Subcutaneous adipose tissue (tissue), 4 donors: ENCODE measurements around the gene NEK4. TPM values are rescaled to one million over a fixed set of nuclear protein-coding genes. Genes with fewer than 3 reads are reported as not detected.

Experiments
- CTCF ChIP-seq: fragments of 450-650 bp; IDR thresholded peaks from one replicate; pipeline ENCODE4 v1.5.1; 2016; ENCODE audit warnings: low read depth, mild to moderate bottlenecking, control low read depth, antibody characterized with exemption, moderate library complexity
- total RNA-seq, 4 donors: library from RNA; depleted of rRNA; stranded (reverse); fragments of >200 nt; gene quantifications; one replicate each; pipeline ENCODE4 v1.1.0, GENCODE V29; 2016

NEK4 gene
- total RNA-seq, 4 donors from 2014 or later = 9.0 to 18.4 (median 13.7) TPM

DNA sequence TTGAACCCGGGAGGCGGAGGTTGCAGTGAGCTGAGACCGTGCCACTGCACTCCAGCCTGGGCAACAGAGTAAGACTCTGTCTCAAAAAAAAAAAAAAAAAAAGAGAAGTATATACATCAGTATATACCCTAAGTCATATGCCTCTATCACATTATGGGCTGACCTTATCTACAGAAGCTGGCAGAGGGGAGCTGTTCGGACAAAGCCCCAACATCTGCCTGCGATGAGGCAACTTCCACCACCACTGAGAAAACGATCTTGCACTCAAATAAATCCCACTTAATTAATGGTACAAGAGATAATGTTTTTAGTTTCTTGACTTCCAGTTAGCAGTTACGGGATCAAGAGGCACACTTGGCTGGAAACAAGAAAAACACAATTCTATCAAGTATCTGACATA, 67.4 kb downstream of the NEK4 start:
- TF ChIP-seq CTCF = no peak

GRCh38 chr3:52697632-52697965, 73.1 kb downstream of the NEK4 start:
- no peak for TF ChIP-seq CTCF

GRCh38 chr3:52696830-52697631, 73.7 kb downstream of the NEK4 start:
- TF ChIP-seq CTCF = no peak

DNA sequence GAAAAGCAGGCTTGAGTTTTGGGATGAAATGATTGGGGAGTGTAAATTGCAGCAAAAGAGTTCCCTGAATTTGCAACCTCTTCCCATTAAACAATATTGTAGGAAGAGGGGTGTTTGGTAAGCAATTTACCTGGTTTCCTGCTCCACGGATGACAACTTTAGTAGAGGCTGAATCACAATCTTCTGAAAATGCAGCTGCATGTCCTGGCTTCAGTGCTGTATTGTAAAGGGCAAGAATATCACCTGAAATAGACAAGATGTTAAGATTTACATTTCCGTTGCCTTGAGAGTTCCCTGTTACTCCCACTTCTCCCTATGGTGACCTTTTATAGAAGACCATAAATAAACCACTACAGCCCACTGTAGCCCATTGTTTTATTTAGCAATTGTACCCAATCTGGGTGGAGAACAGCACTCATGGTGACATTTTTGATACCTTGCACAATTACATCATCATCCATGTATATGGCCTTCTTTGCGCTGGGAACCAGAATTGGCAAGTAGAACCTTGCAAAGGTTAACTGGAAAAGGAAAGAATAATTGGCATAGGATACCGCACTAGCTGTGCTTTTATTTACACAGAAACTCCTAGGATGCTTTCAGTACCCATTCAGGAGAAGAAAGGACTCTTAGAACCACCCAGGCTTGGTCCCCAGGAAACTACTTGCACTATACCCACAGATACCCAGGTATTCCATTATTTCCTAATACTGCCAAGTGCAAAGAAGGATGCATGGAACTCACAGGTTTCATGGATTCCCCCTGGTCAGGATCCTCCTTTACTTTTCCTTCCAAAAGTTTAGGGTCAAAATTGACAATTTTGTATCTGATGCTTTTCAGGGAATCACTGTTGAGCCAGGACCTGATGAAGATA, 74.7 kb downstream of the NEK4 start:
- no peak for TF ChIP-seq CTCF

DNA sequence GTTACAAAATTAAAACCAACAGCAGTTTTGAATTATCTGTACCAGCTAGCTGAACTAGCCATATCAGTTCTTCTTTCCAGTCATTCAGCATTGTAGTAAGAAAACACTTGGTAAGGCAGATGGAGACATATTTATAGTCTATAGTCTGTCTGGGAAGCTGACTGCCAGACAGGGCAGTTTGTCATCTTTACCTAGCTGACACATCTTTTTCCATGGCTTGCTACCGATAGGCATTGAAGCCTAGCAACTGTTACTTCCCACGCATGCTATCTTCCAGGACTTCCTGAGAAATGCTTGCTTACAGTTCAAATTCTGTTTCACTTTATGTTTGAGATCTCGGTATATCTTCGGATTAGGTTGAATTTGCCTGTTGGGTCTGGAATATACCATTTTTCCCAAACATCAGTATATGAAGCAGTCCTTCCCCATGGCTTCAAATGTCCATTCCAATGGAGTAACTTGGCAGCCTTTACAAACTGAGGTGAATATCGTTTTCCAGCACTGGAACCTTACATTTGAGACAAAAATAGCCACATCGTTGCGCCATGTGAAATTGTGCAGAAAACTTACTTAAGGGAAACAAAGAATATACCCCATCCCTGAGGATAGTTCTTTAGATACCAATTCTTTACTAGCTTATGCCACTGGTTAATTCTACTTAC, 76.1 kb downstream of the NEK4 start:
- TF ChIP-seq CTCF = no peak

- TF ChIP-seq CTCF = no peak
Observed at GRCh38 chr3:52693071-52693470, 77.7 kb downstream of the NEK4 start.

- TF ChIP-seq CTCF = no peak
Observed at GRCh38 chr3:52690560-52690959, 80.2 kb downstream of the NEK4 start.
